ENCODE measurements around the gene GNA12. TPM values are rescaled to one million over a fixed set of nuclear protein-coding genes. Genes with fewer than 3 reads are reported as not detected.
"Not testable (repeated sequence)": the region's sequence is repeated elsewhere in the genome, so short reads cannot be mapped to it uniquely, and the experiment has no call there.

Gene GNA12
- total RNA-seq, 6 experiments from 2014 or later, result 10.3 to 32.1 (median 14.1) TPM

GRCh38 chr7:2856388-2857169 lies 12.5 kb upstream of the GNA12 start:
- Histone ChIP-seq H3K27me3 (no peaks in the 10 kb centered on the region), H3K27ac (no peak overlapping the region), H3K4me1 (no peaks in the 10 kb centered on the region), H3K9me3 (no peaks in the 10 kb centered on the region), H3K4me3 (no peak overlapping the region), H3K36me3 (no peaks in the 10 kb centered on the region)
- ATAC-seq (no peak), DNase-seq (no peak)
- TF ChIP-seq POLR2A (IDR thresholded peaks at IDR 0.05), result no peak
- TF ChIP-seq, protein P1, sequence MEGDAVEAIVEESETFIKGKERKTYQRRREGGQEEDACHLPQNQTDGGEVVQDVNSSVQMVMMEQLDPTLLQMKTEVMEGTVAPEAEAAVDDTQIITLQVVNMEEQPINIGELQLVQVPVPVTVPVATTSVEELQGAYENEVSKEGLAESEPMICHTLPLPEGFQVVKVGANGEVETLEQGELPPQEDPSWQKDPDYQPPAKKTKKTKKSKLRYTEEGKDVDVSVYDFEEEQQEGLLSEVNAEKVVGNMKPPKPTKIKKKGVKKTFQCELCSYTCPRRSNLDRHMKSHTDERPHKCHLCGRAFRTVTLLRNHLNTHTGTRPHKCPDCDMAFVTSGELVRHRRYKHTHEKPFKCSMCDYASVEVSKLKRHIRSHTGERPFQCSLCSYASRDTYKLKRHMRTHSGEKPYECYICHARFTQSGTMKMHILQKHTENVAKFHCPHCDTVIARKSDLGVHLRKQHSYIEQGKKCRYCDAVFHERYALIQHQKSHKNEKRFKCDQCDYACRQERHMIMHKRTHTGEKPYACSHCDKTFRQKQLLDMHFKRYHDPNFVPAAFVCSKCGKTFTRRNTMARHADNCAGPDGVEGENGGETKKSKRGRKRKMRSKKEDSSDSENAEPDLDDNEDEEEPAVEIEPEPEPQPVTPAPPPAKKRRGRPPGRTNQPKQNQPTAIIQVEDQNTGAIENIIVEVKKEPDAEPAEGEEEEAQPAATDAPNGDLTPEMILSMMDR (IDR thresholded peaks at IDR 0.05), result no peak
- WGBS (ENCODE audit: insufficient coverage, low coverage, low lambda C conversion rate, missing lambda C conversion rate), result 92% methylated on average over 4 of the region's 5 CpGs
- intact Hi-C loops (cut with DNase I), result no loop called here

- Histone ChIP-seq H3K4me3 (no peak overlapping the region), H3K27me3 (no peaks in the 10 kb centered on the region), H3K36me3 (no peaks in the 10 kb centered on the region), H3K4me1 (no peaks in the 10 kb centered on the region), H3K9me3 (no peaks in the 10 kb centered on the region), H3K27ac (no peak overlapping the region)
- 100% methylated on average over 2 of the region's 6 CpGs for WGBS (ENCODE audit: insufficient coverage, low coverage, low lambda C conversion rate, missing lambda C conversion rate)
- no peak for ATAC-seq
- intact Hi-C loops (cut with DNase I), result no loop called here
- DNase-seq, result no peak
- TF ChIP-seq, protein P1 (IDR thresholded peaks at IDR 0.05), result no peak
- no peak for TF ChIP-seq POLR2A (IDR thresholded peaks at IDR 0.05)
Observed at GRCh38 chr7:2855386-2855785, 11.3 kb upstream of the GNA12 start.

GRCh38 chr7:2853552-2853951 lies 9.4 kb upstream of the GNA12 start:
- 95% methylated on average over 3 of the region's 4 CpGs for WGBS (ENCODE audit: insufficient coverage, low coverage, low lambda C conversion rate, missing lambda C conversion rate)
- H3K27ac ChIP-seq; H3K4me3 ChIP-seq; DNase-seq; intact Hi-C loops (cut with DNase I); H3K27me3 ChIP-seq; H3K9me3 ChIP-seq; ATAC-seq; H3K4me1 ChIP-seq; H3K36me3 ChIP-seq: not testable (repeated sequence)

- Histone ChIP-seq H3K27ac (no peak overlapping the region), H3K27me3 (no peaks in the 10 kb centered on the region), H3K9me3 (no peaks in the 10 kb centered on the region), H3K36me3 (no peaks in the 10 kb centered on the region), H3K4me3 (no peak overlapping the region), H3K4me1 (no peaks in the 10 kb centered on the region)
- intact Hi-C loops (cut with DNase I), result no loop called here
- DNase-seq (no peak), ATAC-seq (no peak)
- 64% methylated on average over 2 of the region's 3 CpGs for WGBS (ENCODE audit: insufficient coverage, low coverage, low lambda C conversion rate, missing lambda C conversion rate)
- TF ChIP-seq, protein P1 (IDR thresholded peaks at IDR 0.05), result no peak
Observed at GRCh38 chr7:2853147-2853546, 9.0 kb upstream of the GNA12 start.

- DNase-seq (no peak), ATAC-seq (no peak)
- 40% methylated on average over 1 of the region's 2 CpGs for WGBS (ENCODE audit: insufficient coverage, low coverage, low lambda C conversion rate, missing lambda C conversion rate)
- no peak overlapping the region for H3K4me3 ChIP-seq
- H3K36me3 ChIP-seq, result no peaks in the 10 kb centered on the region
- H3K9me3 ChIP-seq, result no peaks in the 10 kb centered on the region
- no peak overlapping the region for H3K27ac ChIP-seq
- no peaks in the 10 kb centered on the region for H3K4me1 ChIP-seq
- no peak for TF ChIP-seq POLR2A (IDR thresholded peaks at IDR 0.05)
- TF ChIP-seq, protein P1 (IDR thresholded peaks at IDR 0.05), result no peak
- intact Hi-C loops (cut with DNase I), result no loop called here
- H3K27me3 ChIP-seq, result no peaks in the 10 kb centered on the region
Observed at GRCh38 chr7:2851497-2851896, 7.4 kb upstream of the GNA12 start.

Measured in right lobe of liver (tissue), 6 donors.